Measurements from ENCODE around the gene ATG9B. TPM values are rescaled to one million over a fixed set of nuclear protein-coding genes. Genes with fewer than 3 reads are reported as not detected.

ATG9B gene
- total and polyA plus RNA-seq, 9 of the 15 experiments (the other 6 are each of a cell fraction or from before 2014, with no cell fraction given): 0.29 to 8.0 (median 2.1) TPM

DNA sequence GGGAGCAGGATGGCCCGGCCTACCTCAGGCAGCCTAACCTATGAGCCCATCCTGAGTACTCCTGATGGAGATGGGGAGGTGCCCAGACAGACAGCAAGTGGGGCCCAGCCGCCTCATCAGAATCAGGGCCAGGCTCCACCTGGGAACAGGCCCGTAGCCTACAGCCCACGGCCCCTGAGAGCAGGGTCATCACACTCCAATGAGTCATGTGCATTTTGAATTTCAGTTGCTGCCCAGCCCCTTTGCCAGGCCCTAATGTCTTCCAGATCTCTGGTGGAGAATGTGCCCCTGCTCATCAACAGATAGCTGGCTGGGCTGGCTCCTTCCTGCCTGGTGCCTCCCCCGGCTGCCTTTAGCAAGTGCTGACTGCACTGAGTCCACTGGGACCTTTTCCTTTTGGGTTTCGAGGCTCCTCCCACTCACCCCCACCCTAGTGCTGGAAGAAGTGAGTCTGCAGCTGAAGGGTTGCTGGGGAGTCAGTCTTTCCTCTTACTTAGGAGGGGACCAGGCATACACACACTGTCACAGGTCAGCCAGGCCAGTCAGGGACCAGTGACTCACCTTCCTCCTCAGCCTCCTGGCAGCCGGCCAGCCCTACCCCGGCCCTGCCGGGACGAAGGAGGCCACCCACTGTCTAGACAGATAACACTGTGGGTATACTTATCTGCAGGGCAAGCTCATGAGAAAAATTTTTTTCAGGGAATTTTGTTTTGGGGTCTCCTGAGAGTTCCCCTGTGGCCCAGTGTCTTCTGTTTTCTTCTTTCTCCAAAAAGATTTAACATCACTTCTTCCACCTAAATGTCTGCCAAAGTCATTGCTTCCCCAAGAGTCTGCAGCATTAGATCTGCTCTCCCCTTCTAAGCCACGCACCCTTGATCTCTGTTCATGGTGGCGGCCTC is 14.9 kb upstream of the ATG9B start (continued):
- TF ChIP-seq CHD1 (IDR thresholded peaks at IDR 0.05; ENCODE audit: low read length): no peak
- peak in 1 of 2 experiments; percentile 42; a peak in 2 of 4 replicates for TF ChIP-seq HDAC1 (IDR thresholded peaks at IDR 0.05)
- peak; percentile 100 for TF ChIP-seq DPF2 (IDR thresholded peaks at IDR 0.05)
- TF ChIP-seq SRSF3 (IDR thresholded peaks at IDR 0.05; ENCODE audit: insufficient read depth, low read length): no peak
- TF ChIP-seq RFX5 (IDR thresholded peaks at IDR 0.05; ENCODE audit: low read depth, low read length): no peak
- TF ChIP-seq, protein P1, sequence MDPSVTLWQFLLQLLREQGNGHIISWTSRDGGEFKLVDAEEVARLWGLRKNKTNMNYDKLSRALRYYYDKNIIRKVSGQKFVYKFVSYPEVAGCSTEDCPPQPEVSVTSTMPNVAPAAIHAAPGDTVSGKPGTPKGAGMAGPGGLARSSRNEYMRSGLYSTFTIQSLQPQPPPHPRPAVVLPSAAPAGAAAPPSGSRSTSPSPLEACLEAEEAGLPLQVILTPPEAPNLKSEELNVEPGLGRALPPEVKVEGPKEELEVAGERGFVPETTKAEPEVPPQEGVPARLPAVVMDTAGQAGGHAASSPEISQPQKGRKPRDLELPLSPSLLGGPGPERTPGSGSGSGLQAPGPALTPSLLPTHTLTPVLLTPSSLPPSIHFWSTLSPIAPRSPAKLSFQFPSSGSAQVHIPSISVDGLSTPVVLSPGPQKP (CRISPR knock-in tag; IDR thresholded peaks at IDR 0.05): no peak
- peak; percentile 100 for TF ChIP-seq SMARCE1 (IDR thresholded peaks at IDR 0.05)
- TF ChIP-seq FOSL1 (tag; conservative IDR thresholded peaks at IDR 0.05): peak; percentile 100
- no peak for TF ChIP-seq ARID2 (IDR thresholded peaks at IDR 0.05)
- peak; percentile 36; the same call in 1 of the 2 replicates for TF ChIP-seq PHF8 (IDR thresholded peaks at IDR 0.05; ENCODE audit: borderline replicate concordance, low read length)
- TF ChIP-seq, protein P2, sequence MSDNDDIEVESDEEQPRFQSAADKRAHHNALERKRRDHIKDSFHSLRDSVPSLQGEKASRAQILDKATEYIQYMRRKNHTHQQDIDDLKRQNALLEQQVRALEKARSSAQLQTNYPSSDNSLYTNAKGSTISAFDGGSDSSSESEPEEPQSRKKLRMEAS (CRISPR knock-in tag; IDR thresholded peaks at IDR 0.05): peak; percentile 16; the same call in 1 of the 2 replicates
- TF ChIP-seq, protein P3, sequence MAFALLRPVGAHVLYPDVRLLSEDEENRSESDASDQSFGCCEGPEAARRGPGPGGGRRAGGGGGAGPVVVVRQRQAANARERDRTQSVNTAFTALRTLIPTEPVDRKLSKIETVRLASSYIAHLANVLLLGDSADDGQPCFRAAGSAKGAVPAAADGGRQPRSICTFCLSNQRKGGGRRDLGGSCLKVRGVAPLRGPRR (CRISPR knock-in tag; IDR thresholded peaks at IDR 0.05): no peak
- TF ChIP-seq, protein P4, sequence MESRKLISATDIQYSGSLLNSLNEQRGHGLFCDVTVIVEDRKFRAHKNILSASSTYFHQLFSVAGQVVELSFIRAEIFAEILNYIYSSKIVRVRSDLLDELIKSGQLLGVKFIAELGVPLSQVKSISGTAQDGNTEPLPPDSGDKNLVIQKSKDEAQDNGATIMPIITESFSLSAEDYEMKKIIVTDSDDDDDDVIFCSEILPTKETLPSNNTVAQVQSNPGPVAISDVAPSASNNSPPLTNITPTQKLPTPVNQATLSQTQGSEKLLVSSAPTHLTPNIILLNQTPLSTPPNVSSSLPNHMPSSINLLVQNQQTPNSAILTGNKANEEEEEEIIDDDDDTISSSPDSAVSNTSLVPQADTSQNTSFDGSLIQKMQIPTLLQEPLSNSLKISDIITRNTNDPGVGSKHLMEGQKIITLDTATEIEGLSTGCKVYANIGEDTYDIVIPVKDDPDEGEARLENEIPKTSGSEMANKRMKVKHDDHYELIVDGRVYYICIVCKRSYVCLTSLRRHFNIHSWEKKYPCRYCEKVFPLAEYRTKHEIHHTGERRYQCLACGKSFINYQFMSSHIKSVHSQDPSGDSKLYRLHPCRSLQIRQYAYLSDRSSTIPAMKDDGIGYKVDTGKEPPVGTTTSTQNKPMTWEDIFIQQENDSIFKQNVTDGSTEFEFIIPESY (CRISPR knock-in tag; IDR thresholded peaks at IDR 0.05): peak; percentile 9; the same call in 1 of the 2 replicates
- TF ChIP-seq, protein P5, sequence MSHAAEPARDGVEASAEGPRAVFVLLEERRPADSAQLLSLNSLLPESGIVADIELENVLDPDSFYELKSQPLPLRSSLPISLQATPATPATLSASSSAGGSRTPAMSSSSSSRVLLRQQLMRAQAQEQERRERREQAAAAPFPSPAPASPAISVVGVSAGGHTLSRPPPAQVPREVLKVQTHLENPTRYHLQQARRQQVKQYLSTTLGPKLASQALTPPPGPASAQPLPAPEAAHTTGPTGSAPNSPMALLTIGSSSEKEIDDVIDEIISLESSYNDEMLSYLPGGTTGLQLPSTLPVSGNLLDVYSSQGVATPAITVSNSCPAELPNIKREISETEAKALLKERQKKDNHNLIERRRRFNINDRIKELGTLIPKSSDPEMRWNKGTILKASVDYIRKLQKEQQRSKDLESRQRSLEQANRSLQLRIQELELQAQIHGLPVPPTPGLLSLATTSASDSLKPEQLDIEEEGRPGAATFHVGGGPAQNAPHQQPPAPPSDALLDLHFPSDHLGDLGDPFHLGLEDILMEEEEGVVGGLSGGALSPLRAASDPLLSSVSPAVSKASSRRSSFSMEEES (CRISPR knock-in tag; IDR thresholded peaks at IDR 0.05): 0 out of 2 replicates have a peak, but pooled peaks have one; percentile 3
- TF ChIP-seq ZFP36 (IDR thresholded peaks at IDR 0.05; ENCODE audit: low read depth, low read length, partially characterized antibody): peak; percentile 18
- peak; percentile 16 for TF ChIP-seq TAF1 (IDR thresholded peaks at IDR 0.05; ENCODE audit: control insufficient read depth, extremely low read depth, insufficient read depth, low read length, severe bottlenecking)
- TF ChIP-seq ZNF696 (CRISPR knock-in tag; conservative IDR thresholded peaks at IDR 0.05): no peak
- 0 out of 2 replicates have a peak, but pooled peaks have one; percentile 51 for TF ChIP-seq ZNF79 (CRISPR knock-in tag; IDR thresholded peaks at IDR 0.05; ENCODE audit: low read depth)
- peak; percentile 83 for TF ChIP-seq KLF16 (IDR thresholded peaks at IDR 0.05)
- TF ChIP-seq SRSF9 (IDR thresholded peaks at IDR 0.05; ENCODE audit: borderline replicate concordance, low read depth, low read length): no peak
